Measurements from ENCODE around the gene INO80D. TPM values are rescaled to one million over a fixed set of nuclear protein-coding genes. Genes with fewer than 3 reads are reported as not detected.
A peak's percentile ranks its signal among the peaks of the same experiment; 100 is the strongest.

INO80D gene
- total and polyA plus RNA-seq, 2 of the 8 experiments (the other 6 are each of a cell fraction or from before 2014, with no cell fraction given): 6.2 to 37.4 TPM

GRCh38 chr2:205948883-205949282 is 137.1 kb downstream of the INO80D start:
- H3K23ac ChIP-seq (ENCODE audit: insufficient read length): no peak overlapping the region
- H3K14ac ChIP-seq (ENCODE audit: insufficient read length): no peak overlapping the region
- H3K56ac ChIP-seq (replicated peaks; ENCODE audit: insufficient read length, low read depth, low read length): no peak overlapping the region
- no peaks in the 10 kb centered on the region for H3K27me3 ChIP-seq (replicated peaks in 1 of 4; ENCODE audit: control insufficient read depth in 3 of 4, extremely low read depth in 1 of 4, insufficient read depth in 3 of 4, low read length in 3 of 4)
- H2AFZ ChIP-seq (ENCODE audit: low read length): no peak overlapping the region
- H3K9me3 ChIP-seq (ENCODE audit: insufficient read depth in 2 of 2, low read depth in 1 of 2, low read length in 1 of 2): 0 out of 4 replicates have a peak, but pooled peaks cover 0 to 2% of the 10 kb centered on the region in 2 experiments
- H3K79me2 ChIP-seq (ENCODE audit: control insufficient read depth in 1 of 2, insufficient read depth in 2 of 2, low read length in 2 of 2): no peaks in the 10 kb centered on the region
- no peak overlapping the region for H3K18ac ChIP-seq (ENCODE audit: extremely low read depth, low read length)
- H2AK5ac ChIP-seq (ENCODE audit: low read depth, low read length): no peak overlapping the region
- ChIA-PET CTCF (ENCODE audit: partially characterized antibody) (interaction anchor here (0.6 to 9.9 kb wide), 25 partner anchors 9 to 1756 kb away, joined by 3 to 98 read pairs (median 6); no protein-coding TSS in a partner anchor), POLR2A (ENCODE audit: partially characterized antibody) (no interaction called here)
- no peak overlapping the region for H4K91ac ChIP-seq (replicated peaks; ENCODE audit: insufficient read length, low read length)
- no peak overlapping the region for H4K5ac ChIP-seq (ENCODE audit: insufficient read length, low read depth, low read length)
- no peak overlapping the region for H2BK20ac ChIP-seq (ENCODE audit: low read length)
- no peaks in the 10 kb centered on the region for H3K79me1 ChIP-seq (ENCODE audit: low read depth, low read length)
- no peak for FAIRE-seq
- H3K36me3 ChIP-seq (ENCODE audit: control insufficient read depth in 2 of 4, insufficient read depth in 4 of 4, low read length in 3 of 4): no peaks in the 10 kb centered on the region
- H3K4me1 ChIP-seq (replicated peaks in 1 of 4; ENCODE audit: control insufficient read depth in 3 of 4, insufficient read depth in 4 of 4, low read length in 3 of 4): peaks cover 0 to 3% (median 0%) of the 10 kb centered on the region in 4 experiments; a peak in 1 of 7 replicates
- H3K4ac ChIP-seq (replicated peaks; ENCODE audit: insufficient read length, low read depth, low read length): no peak overlapping the region
- H4K20me1 ChIP-seq (replicated peaks in 1 of 2; ENCODE audit: control insufficient read depth in 1 of 2, insufficient read depth in 2 of 2, low read length in 2 of 2): no peaks in the 10 kb centered on the region
- no peak overlapping the region for H3K4me2 ChIP-seq (ENCODE audit: insufficient read depth in 1 of 2, low read depth in 2 of 2, low read length in 2 of 2)
- no peak overlapping the region for H3K9ac ChIP-seq (replicated peaks in 1 of 4; ENCODE audit: extremely low read depth in 1 of 4, low read depth in 3 of 4, low read length in 3 of 4)
- 0 out of 2 replicates have a peak overlapping the region, but pooled peaks have one; percentile 67 for H2BK5ac ChIP-seq (ENCODE audit: low read depth, low read length)
- H3K23me2 ChIP-seq (ENCODE audit: low read depth, low read length): no peaks in the 10 kb centered on the region
- 82% methylated on average over 7 of the region's 7 CpGs; no CpG with 5 or more reads in 1 of the 2 experiments for WGBS, 2 experiments (ENCODE audit: extremely low coverage in 1 of 2, insufficient coverage in 1 of 2, insufficient read length in 1 of 2, insufficient replicate concordance in 2 of 2, low coverage in 1 of 2, low lambda C conversion rate in 2 of 2, missing lambda C conversion rate in 1 of 2)
- H4K8ac ChIP-seq (ENCODE audit: extremely low read depth, insufficient read depth, low read length): no peak overlapping the region
- no peak overlapping the region for H3K4me3 ChIP-seq (ENCODE audit: extremely low read depth in 1 of 4, insufficient read depth in 2 of 4, low read depth in 3 of 4, low read length in 4 of 4)
- DNase-seq (ENCODE audit: low read depth in 1 of 2, low spot score in 2 of 2): no peak
- H2BK120ac ChIP-seq (replicated peaks; ENCODE audit: low read depth, low read length): no peak overlapping the region
- no peak overlapping the region for H3K27ac ChIP-seq (ENCODE audit: low read depth, low read length)
- H2BK12ac ChIP-seq (ENCODE audit: low read depth, low read length): no peak overlapping the region
- H2BK15ac ChIP-seq (ENCODE audit: low read length): no peak overlapping the region
- TF ChIP-seq CTCF (IDR thresholded peaks at IDR 0.05; ENCODE audit: control extremely low read depth in 1 of 3, insufficient read depth in 1 of 3, low read depth in 1 of 3, low read length in 3 of 3) (peak in 1 of 3 experiments; percentile 4; a peak in 1 of 4 replicates), YY1 (IDR thresholded peaks at IDR 0.05; ENCODE audit: low read depth, low read length) (no peak), POU5F1 (IDR thresholded peaks at IDR 0.05; ENCODE audit: low read depth, low read length) (no peak), TAF1 (IDR thresholded peaks at IDR 0.05; ENCODE audit: low read depth, low read length) (no peak), TCF12 (IDR thresholded peaks at IDR 0.05; ENCODE audit: low read depth, low read length) (no peak), RBBP5 (IDR thresholded peaks at IDR 0.05; ENCODE audit: borderline replicate concordance, low read depth, low read length) (no peak), KDM5A (IDR thresholded peaks at IDR 0.05; ENCODE audit: low read length) (no peak), RAD21 (IDR thresholded peaks at IDR 0.05 in 1 of 2, conservative IDR thresholded peaks at IDR 0.05 in 1 of 2; ENCODE audit: low read depth in 2 of 2, low read length in 2 of 2) (peak in 1 of 2 experiments; percentile 13; a peak in 2 of 4 replicates), SP4 (IDR thresholded peaks at IDR 0.05; ENCODE audit: low read length) (no peak), RXRA (IDR thresholded peaks at IDR 0.05; ENCODE audit: insufficient read depth, low read depth, low read length) (no peak), POLR2AphosphoS5 (IDR thresholded peaks at IDR 0.05; ENCODE audit: low read depth, low read length) (no peak)

Data from H1 (cell line).